NCI-H748 (cell line): ENCODE data around the gene TMPRSS3.
A peak's percentile ranks its signal among the peaks of the same experiment; 100 is the strongest.

ENCODE experiments used
- DNase-seq: peaks from one replicate; lab custom pipeline; 2025; ENCODE audit not compliant: unreplicated experiment; lab: John Stamatoyannopoulos, UW

TMPRSS3 gene

GRCh38 chr21:42353623-42354022 lies 42.2 kb downstream of the TMPRSS3 start:
- no peak for DNase-seq

- no peak for DNase-seq
Measured at GRCh38 chr21:42352441-42353095, 43.3 kb downstream of the TMPRSS3 start.

GRCh38 chr21:42351626-42352440 lies 44.0 kb downstream of the TMPRSS3 start:
- DNase-seq: no peak

GRCh38 chr21:42350927-42351426 lies 44.9 kb downstream of the TMPRSS3 start, which contains the start of gene TFF2:
TFF2 (minus strand) TSS chr21:42350994; CDS start chr21:42350957, 37 bp downstream.
- DNase-seq: no peak

- DNase-seq: no peak
Measured at GRCh38 chr21:42350318-42350910, 45.4 kb downstream of the TMPRSS3 start.

- no peak for DNase-seq
Measured at GRCh38 chr21:42349420-42350317, 46.2 kb downstream of the TMPRSS3 start.

- no peak for DNase-seq
Measured at GRCh38 chr21:42348762-42349161, 47.1 kb downstream of the TMPRSS3 start.

GRCh38 chr21:42347601-42348327 lies 48.1 kb downstream of the TMPRSS3 start:
- no peak for DNase-seq

GRCh38 chr21:42346866-42347600 lies 48.8 kb downstream of the TMPRSS3 start:
- DNase-seq: no peak

GRCh38 chr21:42346441-42346840 lies 49.4 kb downstream of the TMPRSS3 start:
- no peak for DNase-seq

- no peak for DNase-seq
Measured at GRCh38 chr21:42344631-42345030, 51.2 kb downstream of the TMPRSS3 start.

GRCh38 chr21:42343963-42344510 lies 51.8 kb downstream of the TMPRSS3 start:
- DNase-seq: no peak

GRCh38 chr21:42343556-42343955 lies 52.3 kb downstream of the TMPRSS3 start:
- no peak for DNase-seq

- no peak for DNase-seq
Measured at GRCh38 chr21:42343101-42343500, 52.8 kb downstream of the TMPRSS3 start.

- DNase-seq: peak; percentile 30
Measured at GRCh38 chr21:42341776-42342542, 53.9 kb downstream of the TMPRSS3 start.

GRCh38 chr21:42340187-42341050 lies 55.4 kb downstream of the TMPRSS3 start:
- DNase-seq: peak; percentile 7
